KBM-7 (cell line): ENCODE measurements around the gene EBI3.
"Not testable (repeated sequence)": the region's sequence is repeated elsewhere in the genome, so short reads cannot be mapped to it uniquely, and the experiment has no call there.

Experiments
- DNase-seq: peaks from one replicate; pipeline ENCODE4 v3.0.0-alpha.2; 2015
- in situ Hi-C: fragments of 300-500 bp; cut with MboI; formaldehyde crosslinking; loops from 2 replicates; pipeline ENCODE4 v1.14.3; 2020; ENCODE audit warnings: low sequenced_read_pairs, low pct_unique_long_range_greater_than_20kb, mixed read lengths

Gene EBI3

GRCh38 chr19:4231521-4231920 lies 2.2 kb downstream of the EBI3 start:
- DNase-seq, in situ Hi-C loops: not testable (repeated sequence)

DNA sequence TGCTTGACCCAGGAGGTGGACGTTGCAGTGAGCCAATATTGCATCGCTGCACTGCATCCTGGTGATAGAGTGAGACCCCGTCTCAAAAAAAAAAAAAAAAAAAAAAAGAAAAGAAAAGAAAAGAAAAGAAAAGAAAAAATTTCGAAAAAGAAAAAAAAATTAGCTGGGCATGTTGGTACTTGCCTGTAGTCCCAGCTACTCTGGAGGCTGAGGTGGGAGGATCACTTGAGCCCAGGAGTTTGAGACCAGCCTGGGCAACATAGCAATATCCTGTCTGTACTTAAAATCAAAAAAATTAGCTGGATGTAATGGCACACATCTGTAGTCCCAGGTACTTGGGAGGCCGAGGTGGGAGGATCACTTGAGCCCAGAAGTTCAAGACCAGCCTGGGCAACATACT lies 2.8 kb downstream of the EBI3 start:
- DNase-seq = peak; percentile 14
- in situ Hi-C loops = not testable (repeated sequence)

GRCh38 chr19:4232614-4233281 lies 3.4 kb downstream of the EBI3 start:
- DNase-seq = no peak
- in situ Hi-C loops = no loop called here

- in situ Hi-C loops = no loop called here
Measured at GRCh38 chr19:4233282-4233853, 4.0 kb downstream of the EBI3 start.

DNA sequence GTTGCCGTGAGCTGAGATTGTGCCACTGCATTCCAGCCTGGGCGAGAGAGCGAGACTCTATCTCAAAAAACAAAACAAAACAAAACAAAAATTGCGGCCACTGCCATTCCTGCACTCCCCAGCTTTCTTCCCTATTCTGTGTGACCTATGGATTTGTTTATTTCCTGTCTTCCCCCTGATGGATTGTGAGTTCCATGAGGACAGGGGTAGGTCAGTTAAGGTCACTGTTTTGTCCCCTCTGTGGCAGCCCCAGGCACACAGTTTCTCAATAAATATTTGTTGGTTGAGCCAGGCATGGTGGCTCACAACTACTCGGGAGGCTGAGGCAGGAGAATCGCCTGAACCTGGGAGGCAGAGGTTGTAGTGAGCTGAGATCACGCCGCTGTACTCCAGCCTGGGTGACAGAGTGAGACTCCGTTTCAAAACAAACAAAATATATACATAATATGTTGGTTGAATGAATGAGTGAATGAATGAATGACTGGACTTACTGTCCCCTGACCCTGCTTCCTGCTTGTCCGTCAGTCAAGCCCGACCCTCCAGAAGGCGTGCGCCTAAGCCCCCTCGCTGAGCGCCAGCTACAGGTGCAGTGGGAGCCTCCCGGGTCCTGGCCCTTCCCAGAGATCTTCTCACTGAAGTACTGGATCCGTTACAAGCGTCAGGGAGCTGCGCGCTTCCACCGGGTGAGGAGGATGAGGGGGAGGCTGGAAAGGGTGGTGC lies 5.0 kb downstream of the EBI3 start:
- in situ Hi-C loops = no loop called here
- no peak for DNase-seq

More at GRCh38 chr19:4233282-4233853, 4.0 kb downstream of the EBI3 start:
- DNase-seq = peak; percentile 57

- no peak for DNase-seq
- in situ Hi-C loops = no loop called here
Measured at GRCh38 chr19:4234862-4235201, 5.5 kb downstream of the EBI3 start.

DNA sequence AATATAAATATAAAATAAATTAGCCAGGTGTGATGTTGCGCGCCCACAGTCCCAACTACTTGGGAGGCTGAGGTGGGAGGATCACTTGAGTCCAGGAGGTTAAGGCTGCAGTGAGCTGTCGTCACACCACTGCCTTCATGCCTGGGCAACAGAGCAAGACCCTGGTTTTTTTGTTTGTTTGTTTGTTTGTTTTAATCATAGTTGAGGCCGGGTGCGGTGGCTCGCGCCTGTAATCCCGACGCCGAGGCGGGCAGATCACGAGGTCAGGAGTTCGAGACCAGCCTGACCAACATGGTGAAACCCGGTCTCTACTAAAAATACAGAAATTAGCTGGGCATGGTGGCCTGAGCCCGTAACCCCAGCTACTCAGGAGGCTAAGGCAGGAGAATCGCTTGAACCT lies 8.2 kb downstream of the EBI3 start:
- DNase-seq, in situ Hi-C loops: not testable (repeated sequence)

DNA sequence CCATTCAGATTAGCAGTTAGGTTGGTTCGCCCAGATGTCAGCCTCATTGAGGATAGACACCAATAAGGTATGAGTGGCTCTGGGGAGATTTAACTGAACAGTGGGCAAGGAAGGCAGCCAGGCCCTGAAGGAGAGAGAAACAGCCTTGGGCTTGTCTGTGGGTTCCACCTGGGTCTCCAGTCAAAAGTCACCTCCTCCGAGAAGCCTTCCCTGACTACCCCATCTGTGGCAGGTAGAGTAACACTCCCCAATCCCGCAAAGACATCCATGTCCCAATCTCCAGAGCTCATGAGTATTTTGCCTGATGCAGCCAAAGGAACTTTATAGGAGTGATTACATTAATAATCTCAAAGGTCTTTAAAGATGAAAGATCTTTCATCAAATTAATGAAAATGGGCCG lies 9.5 kb downstream of the EBI3 start:
- in situ Hi-C loops = no loop called here
- no peak for DNase-seq

DNA sequence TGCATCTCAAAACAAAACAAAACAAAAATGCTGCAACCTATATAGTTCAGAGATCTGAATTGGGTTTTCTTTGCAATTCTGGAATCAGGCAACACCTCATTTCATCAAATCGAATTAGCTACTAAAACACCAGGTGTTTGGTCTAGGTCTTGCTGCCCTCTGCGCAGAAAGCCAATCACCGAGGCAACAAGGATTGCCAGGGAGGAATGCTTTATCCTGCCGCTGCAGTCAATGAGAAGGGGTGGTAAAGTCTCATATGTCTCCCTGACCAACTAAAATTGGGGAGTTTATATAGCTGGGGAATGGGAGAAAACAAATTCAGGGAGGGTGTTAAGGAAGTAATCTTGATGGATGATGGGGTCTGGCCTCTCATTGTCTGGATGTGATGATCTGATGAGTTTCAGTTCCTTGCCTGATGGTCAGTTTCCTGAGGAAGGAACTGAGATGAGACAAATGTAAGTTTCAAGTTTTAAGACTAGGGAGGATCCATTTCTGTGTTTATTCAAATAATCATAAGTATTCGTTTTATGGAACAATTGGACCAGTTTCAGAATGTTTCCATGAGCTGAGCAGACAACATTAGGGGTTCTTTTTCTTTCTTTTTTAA lies 12.6 kb downstream of the EBI3 start:
- DNase-seq = no peak
- in situ Hi-C loops = no loop called here

GRCh38 chr19:4245938-4246337 lies 16.6 kb downstream of the EBI3 start:
- DNase-seq, in situ Hi-C loops: not testable (repeated sequence)

- peak; percentile 100 for DNase-seq
- in situ Hi-C loops = no loop called here
Measured at GRCh38 chr19:4246767-4247593, 17.7 kb downstream of the EBI3 start, which contains the start of gene YJU2. Gene YJU2 (plus strand): TSS chr19:4247080. CDS start chr19:4247147, 67 bp downstream.

- no peak for DNase-seq
- in situ Hi-C loops = no loop called here
Measured at GRCh38 chr19:4256563-4256962, 27.2 kb downstream of the EBI3 start.

DNA sequence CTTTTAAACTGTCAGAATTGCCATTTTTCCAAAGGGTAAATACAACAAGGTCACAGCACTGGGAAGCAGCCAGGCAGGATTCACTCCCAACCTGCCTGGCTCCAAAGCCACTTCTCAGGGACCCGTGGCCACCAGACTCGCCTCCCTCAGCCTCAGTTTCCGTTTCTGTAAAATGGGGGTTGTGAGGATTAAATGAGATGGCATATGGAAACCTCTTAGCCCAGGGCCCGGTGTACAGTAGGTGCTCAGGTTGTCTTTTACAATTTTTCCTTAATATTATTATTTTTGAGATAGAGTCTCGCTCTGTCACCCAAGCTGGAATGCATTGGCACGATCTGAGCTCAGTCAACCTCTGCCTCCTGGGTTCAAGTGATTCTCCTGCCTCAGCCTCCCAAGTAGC lies 27.7 kb downstream of the EBI3 start:
- DNase-seq = no peak
- in situ Hi-C loops = no loop called here

- DNase-seq = no peak
- in situ Hi-C loops = no loop called here
Measured at GRCh38 chr19:4258181-4258580, 28.9 kb downstream of the EBI3 start.

GRCh38 chr19:4260613-4261191 lies 31.4 kb downstream of the EBI3 start:
- DNase-seq = peak; percentile 42
- in situ Hi-C loops = no loop called here

- in situ Hi-C loops = no loop called here
- no peak for DNase-seq
Measured at GRCh38 chr19:4264812-4265211, 35.5 kb downstream of the EBI3 start.

DNA sequence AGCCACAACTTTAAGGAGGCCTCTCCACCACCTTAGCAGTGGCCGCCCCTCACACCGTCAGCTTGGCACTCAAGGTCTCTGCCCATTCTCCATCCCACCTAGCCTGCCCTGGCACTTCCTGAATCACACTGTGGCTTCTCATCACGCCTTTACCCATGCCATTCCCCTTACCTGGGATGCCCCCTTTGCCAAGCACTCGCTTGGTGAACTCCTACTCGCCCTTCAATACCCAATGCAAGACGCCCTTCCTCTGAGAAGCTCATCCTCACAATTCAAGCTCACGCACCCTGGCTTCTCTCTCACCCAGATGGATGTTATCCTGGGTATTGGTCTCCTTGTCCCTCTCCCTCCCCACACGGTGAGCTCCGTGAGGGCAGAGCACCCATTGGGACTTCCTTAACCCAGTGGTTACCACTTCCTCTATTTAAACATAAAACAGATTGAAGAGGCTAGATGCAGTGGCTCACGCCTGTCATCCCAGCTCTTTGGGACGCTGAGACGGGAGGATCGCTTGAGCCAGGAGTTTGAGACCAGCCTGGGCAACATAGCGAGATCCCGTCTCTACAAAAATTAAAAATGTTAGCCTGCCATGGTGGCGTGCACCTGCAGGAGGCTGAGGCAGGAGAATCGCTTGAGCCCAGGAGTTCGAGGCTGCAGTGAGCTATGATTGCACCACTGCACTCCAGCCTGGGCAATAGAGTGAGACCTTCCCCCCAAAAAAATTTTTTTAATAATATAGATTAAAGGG lies 37.1 kb downstream of the EBI3 start:
- in situ Hi-C loops = no loop called here
- no peak for DNase-seq
